Liver (tissue), 3 donors: Measurements from ENCODE around the gene OR1L6.

ENCODE experiments used
- EGR1 ChIP-seq, 2 donors: IDR thresholded peaks; 2 replicates each; pipeline ENCODE4 v1.6.1; 2016 to 2018; ENCODE audit warnings: antibody characterized with exemption in 2 of 2, low read depth in 2 of 2
- JUND ChIP-seq, 2 donors: IDR thresholded peaks; 2 replicates each; pipeline ENCODE4 v1.6.1; 2016; ENCODE audit warnings: antibody characterized with exemption in 2 of 2
- RAD21 ChIP-seq, 2 donors: IDR thresholded peaks; 2 replicates each; pipeline ENCODE4 v1.6.1; 2016; ENCODE audit warnings: antibody characterized with exemption in 2 of 2, mild to moderate bottlenecking in 2 of 2
- RXRA ChIP-seq, 2 donors: IDR thresholded peaks; 2 replicates each; pipeline ENCODE4 v1.6.1; 2017 to 2018; ENCODE audit warnings: antibody characterized with exemption in 2 of 2, mild to moderate bottlenecking in 1 of 2
- SP1 ChIP-seq: IDR thresholded peaks from 2 replicates; pipeline ENCODE4 v1.6.1; 2018; ENCODE audit warnings: antibody characterized with exemption, mild to moderate bottlenecking
- TAF1 ChIP-seq: conservative IDR thresholded peaks from 2 replicates; pipeline ENCODE4 v1.6.1; 2016; ENCODE audit warnings: antibody characterized with exemption, mild to moderate bottlenecking
- TF ChIP-seq, protein P1 (sequence below): fragments of 150-350 bp; IDR thresholded peaks from 2 replicates; pipeline ENCODE4 v1.5.1; 2017; ENCODE audit warnings: improper control_type of control experiment, low read depth, low read length; ENCODE audit not compliant: missing input control
- TF ChIP-seq, protein P2 (sequence below): IDR thresholded peaks from 2 replicates; pipeline ENCODE4 v1.6.1; 2016; ENCODE audit warnings: antibody characterized with exemption
- TF ChIP-seq, protein P3 (sequence below): IDR thresholded peaks from 2 replicates; pipeline ENCODE4 v1.6.1; 2016; ENCODE audit warnings: antibody characterized with exemption, mild to moderate bottlenecking
- TF ChIP-seq, protein P4 (sequence below): IDR thresholded peaks from 2 replicates; pipeline ENCODE4 v1.6.1; 2016; ENCODE audit warnings: antibody characterized with exemption
- donor health status: healthy.
- donor health status: healthy.

DNA sequence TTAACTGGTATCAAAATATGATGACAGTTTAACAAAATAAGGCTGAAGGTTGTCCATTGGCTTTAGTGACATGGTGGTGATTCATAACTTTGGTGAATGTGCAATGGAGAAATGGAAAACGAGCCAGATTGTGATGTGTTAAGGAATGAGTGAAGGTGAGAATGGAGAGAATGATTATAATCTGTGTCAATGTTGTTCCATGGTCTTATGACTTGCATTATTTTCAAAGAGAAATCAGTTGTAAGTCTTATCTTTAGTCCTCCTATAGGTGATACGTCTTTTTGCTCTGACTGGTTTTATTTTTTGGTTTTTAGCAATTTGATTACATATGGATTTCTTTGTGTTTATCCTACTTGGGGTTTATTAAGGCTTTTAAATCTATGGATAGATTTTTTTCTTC, 12.7 kb downstream of the OR1L6 start:
- TF ChIP-seq JUND (IDR thresholded peaks at IDR 0.05) (no peak), EGR1 (IDR thresholded peaks at IDR 0.05; ENCODE audit: low read depth in 2 of 2) (no peak), SP1 (no peak), TAF1 (no peak), RAD21 (IDR thresholded peaks at IDR 0.05) (no peak), RXRA (IDR thresholded peaks at IDR 0.05) (no peak)
- TF ChIP-seq, protein P1, sequence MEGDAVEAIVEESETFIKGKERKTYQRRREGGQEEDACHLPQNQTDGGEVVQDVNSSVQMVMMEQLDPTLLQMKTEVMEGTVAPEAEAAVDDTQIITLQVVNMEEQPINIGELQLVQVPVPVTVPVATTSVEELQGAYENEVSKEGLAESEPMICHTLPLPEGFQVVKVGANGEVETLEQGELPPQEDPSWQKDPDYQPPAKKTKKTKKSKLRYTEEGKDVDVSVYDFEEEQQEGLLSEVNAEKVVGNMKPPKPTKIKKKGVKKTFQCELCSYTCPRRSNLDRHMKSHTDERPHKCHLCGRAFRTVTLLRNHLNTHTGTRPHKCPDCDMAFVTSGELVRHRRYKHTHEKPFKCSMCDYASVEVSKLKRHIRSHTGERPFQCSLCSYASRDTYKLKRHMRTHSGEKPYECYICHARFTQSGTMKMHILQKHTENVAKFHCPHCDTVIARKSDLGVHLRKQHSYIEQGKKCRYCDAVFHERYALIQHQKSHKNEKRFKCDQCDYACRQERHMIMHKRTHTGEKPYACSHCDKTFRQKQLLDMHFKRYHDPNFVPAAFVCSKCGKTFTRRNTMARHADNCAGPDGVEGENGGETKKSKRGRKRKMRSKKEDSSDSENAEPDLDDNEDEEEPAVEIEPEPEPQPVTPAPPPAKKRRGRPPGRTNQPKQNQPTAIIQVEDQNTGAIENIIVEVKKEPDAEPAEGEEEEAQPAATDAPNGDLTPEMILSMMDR = no peak
- TF ChIP-seq, protein P2, sequence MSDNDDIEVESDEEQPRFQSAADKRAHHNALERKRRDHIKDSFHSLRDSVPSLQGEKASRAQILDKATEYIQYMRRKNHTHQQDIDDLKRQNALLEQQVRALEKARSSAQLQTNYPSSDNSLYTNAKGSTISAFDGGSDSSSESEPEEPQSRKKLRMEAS = no peak
- TF ChIP-seq, protein P3, sequence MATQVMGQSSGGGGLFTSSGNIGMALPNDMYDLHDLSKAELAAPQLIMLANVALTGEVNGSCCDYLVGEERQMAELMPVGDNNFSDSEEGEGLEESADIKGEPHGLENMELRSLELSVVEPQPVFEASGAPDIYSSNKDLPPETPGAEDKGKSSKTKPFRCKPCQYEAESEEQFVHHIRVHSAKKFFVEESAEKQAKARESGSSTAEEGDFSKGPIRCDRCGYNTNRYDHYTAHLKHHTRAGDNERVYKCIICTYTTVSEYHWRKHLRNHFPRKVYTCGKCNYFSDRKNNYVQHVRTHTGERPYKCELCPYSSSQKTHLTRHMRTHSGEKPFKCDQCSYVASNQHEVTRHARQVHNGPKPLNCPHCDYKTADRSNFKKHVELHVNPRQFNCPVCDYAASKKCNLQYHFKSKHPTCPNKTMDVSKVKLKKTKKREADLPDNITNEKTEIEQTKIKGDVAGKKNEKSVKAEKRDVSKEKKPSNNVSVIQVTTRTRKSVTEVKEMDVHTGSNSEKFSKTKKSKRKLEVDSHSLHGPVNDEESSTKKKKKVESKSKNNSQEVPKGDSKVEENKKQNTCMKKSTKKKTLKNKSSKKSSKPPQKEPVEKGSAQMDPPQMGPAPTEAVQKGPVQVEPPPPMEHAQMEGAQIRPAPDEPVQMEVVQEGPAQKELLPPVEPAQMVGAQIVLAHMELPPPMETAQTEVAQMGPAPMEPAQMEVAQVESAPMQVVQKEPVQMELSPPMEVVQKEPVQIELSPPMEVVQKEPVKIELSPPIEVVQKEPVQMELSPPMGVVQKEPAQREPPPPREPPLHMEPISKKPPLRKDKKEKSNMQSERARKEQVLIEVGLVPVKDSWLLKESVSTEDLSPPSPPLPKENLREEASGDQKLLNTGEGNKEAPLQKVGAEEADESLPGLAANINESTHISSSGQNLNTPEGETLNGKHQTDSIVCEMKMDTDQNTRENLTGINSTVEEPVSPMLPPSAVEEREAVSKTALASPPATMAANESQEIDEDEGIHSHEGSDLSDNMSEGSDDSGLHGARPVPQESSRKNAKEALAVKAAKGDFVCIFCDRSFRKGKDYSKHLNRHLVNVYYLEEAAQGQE = no peak
- TF ChIP-seq, protein P4, sequence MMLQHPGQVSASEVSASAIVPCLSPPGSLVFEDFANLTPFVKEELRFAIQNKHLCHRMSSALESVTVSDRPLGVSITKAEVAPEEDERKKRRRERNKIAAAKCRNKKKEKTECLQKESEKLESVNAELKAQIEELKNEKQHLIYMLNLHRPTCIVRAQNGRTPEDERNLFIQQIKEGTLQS = no peak
